Measurements from ENCODE around the gene LRIF1. TPM values are rescaled to one million over a fixed set of nuclear protein-coding genes. Genes with fewer than 3 reads are reported as not detected.

LRIF1 gene
- total RNA-seq, 1 experiment from 2014 or later = 17.9 TPM

GRCh38 chr1:110956586-110956985, 7.1 kb downstream of the LRIF1 start:
- no peak overlapping the region for H3K4me3 Mint-ChIP-seq (ENCODE audit: low read depth, unreplicated experiment)
- intact Hi-C loops (cut with micrococcal nuclease; ENCODE audit: unreplicated experiment) = no loop called here
- no peak for DNase-seq
- peaks cover 13% of the 10 kb centered on the region for H3K36me3 Mint-ChIP-seq (ENCODE audit: insufficient read depth, unreplicated experiment)
- TF ChIP-seq CTCF (IDR thresholded peaks at IDR 0.05; ENCODE audit: unreplicated experiment) = no peak
- CTCF ChIA-PET = no interaction called here
- H3K9me3 Mint-ChIP-seq (ENCODE audit: low read depth, unreplicated experiment) = peaks cover 9% of the 10 kb centered on the region
- peaks cover 13% of the 10 kb centered on the region for H3K4me1 Mint-ChIP-seq (ENCODE audit: low read depth, unreplicated experiment)
- no peak overlapping the region for H3K27ac Mint-ChIP-seq (ENCODE audit: unreplicated experiment)
- H3K27me3 Mint-ChIP-seq (ENCODE audit: unreplicated experiment) = no peaks in the 10 kb centered on the region
- BruUV-seq (replicated peaks) = no TSS peak

GRCh38 chr1:110953031-110953430, 10.7 kb downstream of the LRIF1 start:
- intact Hi-C loops (cut with micrococcal nuclease; ENCODE audit: unreplicated experiment) = no loop called here
- Mint-ChIP-seq H3K4me3 (ENCODE audit: low read depth, unreplicated experiment) (no peak overlapping the region), H3K9me3 (ENCODE audit: low read depth, unreplicated experiment) (no peaks in the 10 kb centered on the region), H3K27me3 (ENCODE audit: unreplicated experiment) (no peaks in the 10 kb centered on the region), H3K36me3 (ENCODE audit: insufficient read depth, unreplicated experiment) (no peaks in the 10 kb centered on the region), H3K4me1 (ENCODE audit: low read depth, unreplicated experiment) (no peaks in the 10 kb centered on the region), H3K27ac (ENCODE audit: unreplicated experiment) (no peak overlapping the region)
- BruUV-seq (replicated peaks) = no TSS peak
- CTCF ChIA-PET = no interaction called here
- TF ChIP-seq CTCF (IDR thresholded peaks at IDR 0.05; ENCODE audit: unreplicated experiment) = no peak
- no peak for DNase-seq

GRCh38 chr1:110952031-110952430, 11.7 kb downstream of the LRIF1 start:
- Mint-ChIP-seq H3K9me3 (ENCODE audit: low read depth, unreplicated experiment) (no peaks in the 10 kb centered on the region), H3K27ac (ENCODE audit: unreplicated experiment) (no peak overlapping the region), H3K4me3 (ENCODE audit: low read depth, unreplicated experiment) (no peak overlapping the region), H3K36me3 (ENCODE audit: insufficient read depth, unreplicated experiment) (no peaks in the 10 kb centered on the region), H3K27me3 (ENCODE audit: unreplicated experiment) (no peaks in the 10 kb centered on the region), H3K4me1 (ENCODE audit: low read depth, unreplicated experiment) (no peaks in the 10 kb centered on the region)
- CTCF ChIA-PET = no interaction called here
- DNase-seq = no peak
- TF ChIP-seq CTCF (IDR thresholded peaks at IDR 0.05; ENCODE audit: unreplicated experiment) = no peak
- intact Hi-C loops (cut with micrococcal nuclease; ENCODE audit: unreplicated experiment) = no loop called here
- BruUV-seq (replicated peaks) = no TSS peak

GRCh38 chr1:110951161-110951560, 12.6 kb downstream of the LRIF1 start:
- H3K36me3 Mint-ChIP-seq (ENCODE audit: insufficient read depth, unreplicated experiment) = no peaks in the 10 kb centered on the region
- no peak for TF ChIP-seq CTCF (IDR thresholded peaks at IDR 0.05; ENCODE audit: unreplicated experiment)
- H3K27me3 Mint-ChIP-seq (ENCODE audit: unreplicated experiment) = no peaks in the 10 kb centered on the region
- no peaks in the 10 kb centered on the region for H3K4me1 Mint-ChIP-seq (ENCODE audit: low read depth, unreplicated experiment)
- no peak overlapping the region for H3K27ac Mint-ChIP-seq (ENCODE audit: unreplicated experiment)
- intact Hi-C loops (cut with micrococcal nuclease; ENCODE audit: unreplicated experiment) = no loop called here
- BruUV-seq (replicated peaks) = no TSS peak
- no peak for DNase-seq
- H3K9me3 Mint-ChIP-seq (ENCODE audit: low read depth, unreplicated experiment) = no peaks in the 10 kb centered on the region
- CTCF ChIA-PET = no interaction called here
- H3K4me3 Mint-ChIP-seq (ENCODE audit: low read depth, unreplicated experiment) = no peak overlapping the region
